Activated CD4-positive, CD25-positive, alpha-beta regulatory T cell treated with anti-CD3 and anti-CD28 coated beads, Interleukin-2, amount 50 U/mL, for 72 hours (primary cell): ENCODE results near the gene KCNH1.

ENCODE experiments used
- DNase-seq: peaks from one replicate; pipeline ENCODE4 v3.0.0; 2021

The KCNH1 gene

GRCh38 chr1:210747890-210748289 is 386.1 kb downstream of the KCNH1 start:
- DNase-seq = no peak

GRCh38 chr1:210747112-210747511 is 386.8 kb downstream of the KCNH1 start:
- DNase-seq = no peak

GRCh38 chr1:210746024-210746731 is 387.8 kb downstream of the KCNH1 start:
- DNase-seq = no peak

GRCh38 chr1:210743038-210743437 is 390.9 kb downstream of the KCNH1 start:
- no peak for DNase-seq

GRCh38 chr1:210741564-210741963 is 392.4 kb downstream of the KCNH1 start:
- DNase-seq = no peak

GRCh38 chr1:210739627-210740026 is 394.3 kb downstream of the KCNH1 start:
- DNase-seq = no peak

- DNase-seq = no peak
These were observed 395.7 kb downstream of the KCNH1 start for GRCh38 chr1:210738256-210738655.

GRCh38 chr1:210736713-210737112 is 397.2 kb downstream of the KCNH1 start:
- DNase-seq = no peak

GRCh38 chr1:210731597-210731996 is 402.4 kb downstream of the KCNH1 start:
- DNase-seq = no peak

GRCh38 chr1:210731193-210731592 is 402.8 kb downstream of the KCNH1 start:
- no peak for DNase-seq

- DNase-seq = no peak
These were observed 403.9 kb downstream of the KCNH1 start for GRCh38 chr1:210730023-210730422.

GRCh38 chr1:210728437-210729149 is 405.4 kb downstream of the KCNH1 start:
- DNase-seq = no peak

GRCh38 chr1:210727709-210728108 is 406.2 kb downstream of the KCNH1 start:
- no peak for DNase-seq

- DNase-seq = no peak
These were observed 407.3 kb downstream of the KCNH1 start for GRCh38 chr1:210726621-210727020.

- DNase-seq = no peak
These were observed 409.2 kb downstream of the KCNH1 start for GRCh38 chr1:210724768-210725167.

- DNase-seq = no peak
These were observed 410.3 kb downstream of the KCNH1 start for GRCh38 chr1:210723646-210724045.

GRCh38 chr1:210722410-210723081 is 411.4 kb downstream of the KCNH1 start:
- DNase-seq = no peak

- DNase-seq = no peak
These were observed 418.9 kb downstream of the KCNH1 start for GRCh38 chr1:210715072-210715471.

GRCh38 chr1:210711825-210712612 is 421.9 kb downstream of the KCNH1 start:
- no peak for DNase-seq

GRCh38 chr1:210709701-210710100 is 424.2 kb downstream of the KCNH1 start:
- DNase-seq = no peak

GRCh38 chr1:210707300-210708240 is 426.4 kb downstream of the KCNH1 start:
- no peak for DNase-seq

GRCh38 chr1:210706246-210706645 is 427.7 kb downstream of the KCNH1 start:
- no peak for DNase-seq
